ENCODE results near the gene IFT81.
"Not testable (repeated sequence)": the region's sequence is repeated elsewhere in the genome, so short reads cannot be mapped to it uniquely, and the experiment has no call there.

The IFT81 gene

DNA sequence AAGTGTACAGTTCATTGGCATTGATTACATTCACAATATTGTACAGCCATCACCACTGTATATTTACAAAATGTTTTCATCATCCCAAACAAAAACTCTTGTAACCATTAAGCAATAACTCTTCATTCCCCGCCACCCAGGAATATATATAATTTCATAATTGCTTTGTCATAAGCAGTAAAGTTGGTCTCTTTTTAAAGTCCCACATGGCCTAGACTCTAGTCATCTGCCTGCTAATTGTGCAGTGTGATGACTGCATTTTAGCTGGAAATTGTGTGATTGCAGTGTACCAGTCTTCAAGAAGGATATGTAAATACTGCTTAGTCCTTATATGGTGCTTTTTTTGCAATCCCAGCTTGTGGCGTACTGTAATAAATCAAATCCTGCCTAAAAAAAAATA lies 81.8 kb downstream of the IFT81 start:
- no peak for DNase-seq (ENCODE audit: low spot score)

DNA sequence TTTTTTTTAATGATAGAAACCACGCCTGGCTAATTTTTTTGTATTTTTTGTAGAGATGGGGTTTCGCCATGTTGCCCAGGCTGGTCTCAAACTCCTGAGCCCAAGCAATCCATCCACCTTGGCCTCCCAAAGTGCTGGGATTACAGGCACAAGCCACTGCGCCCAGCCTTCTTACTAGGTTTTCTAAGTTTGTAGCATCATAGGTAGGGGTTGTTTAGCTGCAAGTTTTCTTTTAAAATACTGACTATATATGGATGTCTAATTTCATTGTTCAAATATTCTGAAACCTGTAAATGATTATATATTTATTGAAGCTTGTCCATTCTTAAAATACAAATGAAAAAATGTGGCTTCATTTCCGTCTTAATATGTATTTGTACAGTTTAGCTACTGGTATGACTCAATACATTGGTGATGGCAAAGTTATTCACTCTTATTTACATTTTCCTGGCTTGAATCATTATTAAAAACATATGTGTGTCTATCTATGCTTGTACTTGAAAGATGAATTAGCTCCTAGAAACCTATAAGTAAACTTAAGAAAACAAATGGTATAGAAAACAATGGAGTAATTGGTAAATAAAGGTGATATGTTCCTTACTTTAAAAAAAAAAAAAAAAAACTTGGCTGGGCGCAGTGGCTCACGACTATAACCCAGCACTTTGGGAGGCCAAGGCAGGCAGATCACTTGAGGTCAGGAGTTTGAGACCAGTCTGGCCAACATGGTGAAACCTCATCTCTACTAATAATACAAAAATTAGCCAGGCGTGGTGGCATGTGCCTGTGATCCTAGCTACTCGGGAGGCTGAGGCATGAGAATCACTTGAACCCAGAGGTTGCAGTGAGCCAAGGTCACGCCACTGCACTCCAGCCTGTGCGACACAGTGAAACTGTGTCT lies 87.7 kb downstream of the IFT81 start:
- not testable (repeated sequence) for DNase-seq (ENCODE audit: low spot score)

DNA sequence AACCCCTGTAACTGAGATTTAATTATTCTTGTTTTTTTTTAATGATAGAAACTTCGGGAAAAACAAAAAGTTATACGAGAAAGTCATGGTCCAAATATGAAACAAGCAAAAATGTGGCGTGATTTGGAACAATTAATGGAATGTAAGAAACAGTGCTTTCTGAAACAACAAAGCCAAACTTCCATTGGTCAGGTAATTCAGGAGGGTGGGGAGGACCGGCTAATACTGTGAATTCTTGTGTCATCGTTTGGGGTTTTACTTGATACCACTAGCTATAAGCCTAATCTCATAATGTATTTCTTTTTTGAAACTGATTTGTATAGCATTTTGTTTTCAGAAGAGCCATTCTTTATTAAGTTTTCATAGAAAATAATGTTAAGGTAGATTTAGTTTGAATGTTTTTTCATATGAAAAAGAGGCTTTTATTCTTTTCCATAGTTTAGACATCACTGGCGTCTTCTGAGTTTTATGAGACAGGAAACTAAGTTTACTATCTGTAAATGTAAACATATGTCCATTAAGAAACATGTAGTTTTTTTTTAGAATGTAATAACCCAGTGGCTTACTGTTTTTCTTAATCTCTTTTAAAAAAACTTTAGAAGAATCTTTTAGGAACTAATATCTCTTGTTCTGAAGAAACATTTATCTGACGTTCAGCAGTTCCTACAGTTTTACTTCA lies 94.0 kb downstream of the IFT81 start:
- DNase-seq (ENCODE audit: low spot score) = no peak

DNA sequence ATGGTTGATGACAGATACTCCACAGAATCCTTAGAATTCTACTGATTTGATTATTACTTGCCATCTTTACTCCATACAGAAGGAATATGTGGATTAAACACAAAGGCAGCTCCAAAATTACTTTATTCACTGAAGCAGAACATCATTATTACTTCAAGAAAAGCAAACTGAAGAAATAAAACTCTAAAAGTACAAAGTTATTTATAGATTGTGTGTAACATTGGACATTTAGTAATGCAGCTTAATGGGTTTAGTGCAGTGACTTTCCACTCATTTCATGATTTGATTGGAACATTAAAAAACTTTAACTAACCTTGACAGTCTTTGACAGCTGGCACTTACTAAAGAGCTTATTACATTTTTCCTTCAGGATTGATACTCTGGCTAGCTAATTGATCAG lies 97.9 kb downstream of the IFT81 start:
- DNase-seq (ENCODE audit: low spot score) = no peak

DNA sequence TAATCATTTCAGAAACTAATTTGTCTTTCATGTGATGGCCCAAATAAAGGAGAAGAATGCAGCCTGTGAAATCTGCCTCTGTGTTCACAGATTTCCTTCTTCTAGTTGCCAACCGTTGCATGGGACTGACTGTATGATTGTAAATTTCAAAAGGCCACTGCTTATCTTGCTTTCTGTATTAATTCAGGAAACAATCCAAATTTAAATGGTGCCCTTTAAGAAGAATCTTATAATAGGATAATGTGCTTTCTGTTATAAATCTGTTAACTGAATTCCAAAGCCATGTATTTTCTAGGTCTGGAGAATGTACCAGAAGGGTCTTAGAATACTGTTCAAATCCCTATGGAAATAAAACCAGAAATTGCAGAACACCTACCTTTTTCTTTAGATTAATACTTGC lies 98.3 kb downstream of the IFT81 start:
- no peak for DNase-seq (ENCODE audit: low spot score)

DNA sequence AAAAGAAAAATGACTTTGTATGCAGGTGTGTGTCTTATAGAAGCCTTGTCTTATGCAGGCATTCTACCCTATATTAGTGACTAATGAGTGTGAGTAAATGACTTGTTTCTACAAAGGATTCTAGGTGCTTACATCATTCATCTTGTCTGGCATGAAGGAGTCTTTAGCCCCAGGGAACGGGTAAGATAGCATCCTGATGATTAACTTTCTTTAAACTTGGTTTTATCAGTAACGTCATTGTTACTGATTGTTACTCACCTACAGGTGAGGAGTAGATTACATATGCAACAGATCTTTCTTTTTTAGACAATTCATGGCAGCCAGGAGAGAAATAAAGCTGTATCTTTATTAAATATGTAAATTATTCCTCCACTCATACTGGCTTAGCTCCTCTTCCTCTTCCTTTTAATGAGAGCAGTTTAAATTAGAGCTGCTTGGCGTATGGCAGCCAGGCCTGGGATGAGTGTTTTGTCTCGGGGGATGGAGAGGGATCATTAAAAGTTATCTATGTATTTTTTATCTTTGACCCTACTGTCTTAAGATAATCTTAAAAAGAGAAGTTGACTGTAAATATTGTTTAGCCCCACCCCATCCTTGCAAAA lies 99.7 kb downstream of the IFT81 start:
- DNase-seq (ENCODE audit: low spot score) = no peak

DNA sequence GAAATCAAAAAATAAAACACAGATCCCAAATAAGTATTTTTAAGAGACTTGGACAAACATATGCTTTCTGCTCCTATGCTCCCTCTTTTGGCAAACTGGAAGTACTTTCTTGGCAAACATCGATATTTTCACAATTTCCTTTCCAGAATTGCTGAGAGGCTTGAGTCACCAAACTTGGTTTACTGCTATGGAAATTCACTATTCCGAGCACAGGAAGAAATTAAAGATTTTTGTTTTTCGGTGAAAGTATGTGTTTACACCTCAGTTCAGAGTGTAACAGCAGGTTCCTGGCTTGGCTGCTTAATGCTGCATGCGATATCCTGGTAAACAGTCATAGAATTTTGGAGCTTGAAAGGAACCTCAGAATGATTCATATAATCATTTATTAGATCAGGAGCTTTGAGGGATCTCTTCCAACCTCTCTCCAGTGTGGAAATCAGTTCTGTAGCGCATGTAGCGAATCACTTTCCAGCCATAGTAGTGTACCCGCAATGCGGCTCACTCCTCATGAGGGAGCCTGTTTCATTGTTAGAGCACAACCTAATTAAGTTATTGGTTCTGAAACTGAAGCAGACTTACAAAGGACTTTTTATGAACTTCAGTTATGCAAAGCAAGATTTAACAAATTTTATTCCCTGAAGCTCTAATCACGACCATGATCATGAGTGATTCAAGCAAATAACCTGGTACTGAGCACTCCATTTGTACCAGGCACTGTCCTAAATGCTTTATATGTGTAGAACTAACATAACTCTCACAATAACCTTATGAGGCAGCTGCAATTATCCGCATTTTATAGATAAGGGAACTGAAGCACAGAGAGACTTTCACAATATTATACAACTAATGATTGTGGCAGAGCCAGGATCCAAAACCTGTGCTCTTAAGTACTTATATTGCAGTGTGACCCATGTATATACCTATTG lies 100.5 kb downstream of the IFT81 start:
- no peak for DNase-seq (ENCODE audit: low spot score)

DNA sequence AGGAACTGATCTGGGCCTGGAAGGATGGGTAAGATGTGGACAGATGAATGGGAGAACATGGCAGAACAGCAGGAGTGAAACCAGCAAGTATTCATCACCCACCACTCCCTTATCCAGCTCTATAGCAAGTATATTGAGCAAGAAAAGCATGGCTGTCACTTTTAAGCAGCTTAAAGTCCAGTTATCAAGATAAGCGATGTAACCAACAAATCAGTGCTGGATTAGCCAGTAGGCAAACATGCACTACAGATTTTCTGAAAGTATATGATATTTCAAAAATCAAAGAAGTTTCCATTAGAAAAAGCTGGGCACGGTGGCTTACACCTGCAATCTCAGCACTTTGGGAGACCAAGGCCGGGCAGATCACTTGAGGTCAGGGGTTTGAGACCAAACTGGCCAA lies 103.0 kb downstream of the IFT81 start:
- DNase-seq (ENCODE audit: low spot score) = no peak

DNA sequence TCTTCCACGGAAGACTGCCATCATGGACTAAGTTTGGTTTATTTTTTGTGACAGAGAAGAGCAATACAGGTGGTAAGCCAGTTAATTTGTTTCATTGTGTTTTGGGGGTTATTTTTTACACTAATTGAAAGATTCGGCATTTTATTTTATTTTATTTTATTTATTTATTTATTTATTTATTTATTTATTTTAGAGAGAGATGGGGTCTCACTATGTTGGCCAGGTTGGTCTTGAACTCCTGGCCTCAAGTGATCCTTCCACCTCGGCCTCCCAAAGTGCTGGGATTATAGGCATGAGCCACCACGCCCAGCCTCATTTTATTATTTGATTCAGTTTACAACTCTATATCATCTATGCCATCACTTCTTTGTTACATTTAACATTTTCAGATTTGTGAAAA lies 104.2 kb downstream of the IFT81 start:
- DNase-seq (ENCODE audit: low spot score) = not testable (repeated sequence)

DNA sequence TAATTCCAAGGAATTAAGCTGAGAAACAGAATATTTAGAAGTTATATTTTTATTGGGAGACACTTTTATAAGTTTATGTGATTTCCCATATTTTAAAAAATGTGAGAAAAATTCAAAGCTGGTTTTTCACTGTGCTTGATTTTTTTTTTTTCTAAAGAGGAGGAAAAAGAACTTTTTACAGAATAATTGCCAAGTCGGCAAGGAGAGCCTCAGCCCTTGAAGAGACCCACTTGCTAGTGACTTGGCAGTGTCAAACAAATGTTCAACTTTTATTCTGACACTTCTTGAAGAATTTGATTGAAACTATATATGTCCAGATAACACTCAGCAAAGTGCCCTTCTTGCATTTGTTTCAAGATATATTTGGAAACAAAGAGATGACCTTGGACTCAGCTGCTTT lies 104.6 kb downstream of the IFT81 start:
- no peak for DNase-seq (ENCODE audit: low spot score)

DNA sequence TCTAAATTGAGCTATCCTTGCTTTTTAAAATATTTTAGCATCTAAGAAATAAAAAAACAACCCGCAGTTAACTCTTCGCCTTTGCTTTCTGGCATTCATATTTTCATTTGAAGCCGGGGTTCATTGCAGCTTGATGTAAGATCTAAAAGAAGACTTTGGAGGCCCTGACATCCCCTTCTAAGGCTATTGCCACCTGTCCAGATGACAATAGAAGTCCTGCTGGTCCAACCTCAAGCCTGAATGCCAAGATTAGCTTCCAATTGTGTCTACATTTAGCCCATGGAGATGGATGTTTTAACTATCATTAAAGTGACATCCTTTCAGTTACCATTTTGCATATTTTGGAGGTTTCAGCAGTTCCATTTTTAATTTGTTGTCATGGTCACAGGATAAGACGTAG lies 105.3 kb downstream of the IFT81 start:
- no peak for DNase-seq (ENCODE audit: low spot score)

DNA sequence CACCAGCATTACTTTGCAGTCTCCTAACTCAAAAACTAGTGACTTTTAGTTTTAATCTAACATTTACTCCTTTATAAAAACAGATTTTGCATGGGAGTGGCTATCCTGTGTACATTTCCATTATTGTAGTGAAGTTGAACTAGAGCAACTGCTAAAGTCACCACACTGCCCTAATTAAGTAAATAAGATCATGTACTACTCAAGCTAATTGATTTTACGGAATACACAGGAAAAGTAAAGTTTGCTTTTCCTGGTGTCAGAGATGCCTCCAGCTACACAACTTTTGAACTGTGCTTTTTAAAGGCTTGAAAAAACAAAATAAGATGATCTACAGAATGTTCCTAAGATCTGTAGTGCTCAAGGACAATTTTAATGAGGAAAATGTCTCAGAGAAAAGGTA lies 106.5 kb downstream of the IFT81 start:
- no peak for DNase-seq (ENCODE audit: low spot score)

DNA sequence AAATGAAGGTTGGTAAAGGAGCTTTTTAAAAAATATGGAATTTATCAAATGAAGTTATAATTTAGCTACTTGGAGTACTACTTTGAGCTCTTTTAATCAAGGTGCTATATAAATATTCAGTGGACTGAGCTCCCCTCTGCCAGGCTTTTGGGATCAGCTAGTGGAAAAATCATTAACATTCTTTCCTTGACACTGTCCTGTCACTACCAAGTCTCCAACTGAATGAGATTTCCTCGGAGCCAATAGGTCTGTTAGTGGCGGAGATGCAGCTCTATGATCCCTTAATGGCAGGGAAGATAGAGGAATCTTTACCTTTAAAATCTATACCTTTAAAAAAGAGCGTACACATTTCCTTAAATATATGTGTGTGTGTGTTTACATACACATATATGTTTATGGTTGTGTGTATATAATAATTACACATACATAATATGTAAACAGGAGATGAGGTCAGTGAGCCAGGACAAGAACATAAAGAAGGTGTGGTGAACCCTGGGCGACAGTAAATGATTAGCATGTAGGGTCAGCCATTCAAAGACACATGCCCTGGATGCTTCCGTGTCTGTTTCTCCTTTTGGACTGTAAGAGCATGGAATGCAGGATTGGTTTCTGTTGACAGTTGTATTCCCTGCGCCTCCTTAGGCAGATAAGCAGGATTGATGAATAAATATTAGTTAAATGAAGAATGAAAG lies 109.2 kb downstream of the IFT81 start:
- no peak for DNase-seq (ENCODE audit: low spot score)

DNA sequence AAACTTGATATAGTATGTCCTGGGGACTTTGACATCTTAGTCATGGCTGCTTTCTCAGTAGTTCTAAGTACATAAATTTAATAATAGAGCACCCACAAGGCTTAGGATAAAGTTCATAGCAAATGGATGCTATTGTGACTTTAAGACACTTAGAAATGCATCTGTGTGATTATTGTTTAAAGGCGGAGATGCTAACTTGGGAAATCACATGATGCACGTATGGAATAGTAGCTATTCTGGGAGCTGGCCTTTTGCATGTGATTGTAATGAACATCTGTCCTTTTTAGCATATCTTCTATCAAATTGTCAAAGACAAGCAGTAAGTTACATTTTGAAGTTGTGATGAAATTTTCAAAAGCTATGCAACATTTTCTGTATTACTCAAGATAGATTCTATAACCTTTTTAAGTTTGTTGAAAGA lies 110.2 kb downstream of the IFT81 start:
- no peak for DNase-seq (ENCODE audit: low spot score)

DNA sequence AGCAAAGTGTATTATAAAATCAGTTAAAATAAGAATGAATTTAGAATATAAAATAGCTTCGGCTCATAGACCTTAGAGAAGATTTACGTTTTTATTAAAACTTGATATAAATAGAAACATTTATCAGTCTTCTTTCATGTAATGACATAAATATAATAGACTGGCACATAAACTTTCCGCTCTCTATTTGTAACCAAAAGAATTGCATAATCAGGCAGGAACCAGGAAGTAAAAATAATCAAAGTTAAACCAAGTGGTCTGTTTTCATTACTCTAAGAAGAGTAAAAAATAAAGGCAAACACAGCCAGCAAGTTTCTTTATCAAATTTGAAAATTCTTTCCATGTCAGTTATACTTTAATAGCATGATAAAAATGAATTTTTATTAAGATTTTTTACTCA lies 110.6 kb downstream of the IFT81 start:
- no peak for DNase-seq (ENCODE audit: low spot score)

DNA sequence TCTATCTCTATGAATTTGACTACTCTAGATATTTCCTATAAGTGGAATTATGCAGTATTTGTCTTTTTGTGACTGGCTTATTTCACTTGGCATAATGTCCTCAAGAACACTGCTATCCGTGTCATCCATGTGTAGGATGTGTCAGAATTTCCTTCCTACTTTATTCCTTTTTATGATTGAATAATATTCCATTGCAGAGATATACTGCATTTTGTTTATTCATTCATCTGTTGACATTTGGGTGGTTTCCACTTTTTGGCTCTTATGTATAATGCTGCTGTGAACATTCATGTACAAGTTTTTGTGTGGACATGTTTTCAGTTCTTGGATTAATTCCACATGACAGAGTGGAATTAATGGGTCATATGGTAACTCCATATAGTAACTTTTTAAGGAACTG lies 111.2 kb downstream of the IFT81 start:
- no peak for DNase-seq (ENCODE audit: low spot score)

DNA sequence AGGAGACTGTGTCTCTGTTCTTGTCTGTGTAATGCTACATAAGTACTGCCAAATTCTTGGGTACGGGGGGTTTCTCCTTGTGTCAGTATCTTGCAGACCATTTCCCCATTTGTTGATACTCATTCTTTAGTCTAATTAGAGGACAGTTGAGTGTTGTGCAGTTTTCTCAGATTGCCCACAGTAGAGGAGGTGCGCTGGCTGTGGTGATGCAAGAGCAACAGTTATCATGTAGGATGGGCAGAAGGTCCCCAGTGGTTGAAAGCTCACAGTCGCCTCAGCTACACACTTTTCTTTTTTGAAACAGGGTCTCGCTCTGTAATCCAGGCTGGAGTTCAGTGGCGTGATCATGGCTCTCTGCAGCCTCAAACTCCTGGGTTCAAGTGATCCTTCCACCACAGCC lies 119.1 kb downstream of the IFT81 start:
- DNase-seq (ENCODE audit: low spot score) = no peak

DNA sequence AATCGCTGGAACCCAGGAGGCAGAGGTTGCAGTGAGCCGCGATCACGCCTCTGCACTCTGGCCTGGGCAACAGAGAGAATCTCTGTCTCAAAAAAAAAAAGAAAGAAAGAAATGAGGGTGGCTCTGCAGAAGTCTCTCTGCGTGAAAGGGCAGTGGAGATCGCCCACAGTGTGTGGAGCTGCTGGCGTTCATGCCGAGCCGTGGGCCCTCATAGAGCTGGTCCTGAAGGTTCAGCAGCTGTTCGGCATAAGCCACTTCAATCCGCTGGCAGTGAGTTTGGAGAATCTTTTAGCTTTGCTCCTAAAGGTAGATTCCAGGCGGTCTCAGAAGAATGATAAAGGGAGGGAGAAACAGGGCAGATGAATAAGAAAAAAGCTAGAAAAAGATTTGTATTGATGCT lies 120.2 kb downstream of the IFT81 start:
- DNase-seq (ENCODE audit: low spot score) = no peak

DNA sequence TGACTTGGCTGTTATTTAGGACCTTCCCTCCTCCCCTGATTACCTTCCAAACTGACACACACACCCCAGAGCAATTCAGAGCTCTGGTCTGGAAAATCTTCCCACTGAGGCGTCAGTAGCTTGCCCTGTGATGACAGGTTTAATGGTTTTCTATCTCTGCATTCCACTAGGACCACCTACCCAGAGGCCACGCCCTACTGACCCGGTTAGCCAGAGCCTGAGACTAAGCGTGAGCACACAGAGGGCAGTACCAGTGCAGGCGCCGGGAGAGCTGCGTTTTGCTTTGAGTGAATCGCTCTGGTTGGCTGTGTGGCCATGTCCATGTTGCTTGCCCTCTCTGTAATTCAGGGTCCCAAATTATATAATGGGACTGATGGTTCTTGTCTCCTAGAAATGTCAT lies 120.7 kb downstream of the IFT81 start:
- peak; percentile 75 for DNase-seq (ENCODE audit: low spot score)

DNA sequence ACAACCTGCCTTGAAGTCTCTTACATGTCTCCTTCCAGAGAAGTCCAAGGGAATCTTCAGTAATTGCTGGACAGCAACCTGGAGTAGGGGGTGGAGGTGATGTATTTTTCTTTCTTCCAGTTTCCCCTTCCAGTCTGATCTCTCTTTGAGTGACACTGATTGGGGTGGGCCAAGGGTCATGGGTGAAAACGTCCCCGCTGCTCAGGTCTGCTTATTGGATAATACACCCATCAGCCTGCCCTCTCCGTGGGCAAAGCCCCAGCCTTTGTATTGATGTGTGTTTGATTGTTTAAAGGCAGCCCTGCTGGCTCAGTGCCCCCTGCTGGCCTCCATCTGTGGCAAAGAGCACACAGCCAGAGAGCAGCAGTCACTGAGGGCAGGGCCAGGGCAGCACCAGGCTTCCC lies 121.2 kb downstream of the IFT81 start:
- no peak for DNase-seq (ENCODE audit: low spot score)

DNA sequence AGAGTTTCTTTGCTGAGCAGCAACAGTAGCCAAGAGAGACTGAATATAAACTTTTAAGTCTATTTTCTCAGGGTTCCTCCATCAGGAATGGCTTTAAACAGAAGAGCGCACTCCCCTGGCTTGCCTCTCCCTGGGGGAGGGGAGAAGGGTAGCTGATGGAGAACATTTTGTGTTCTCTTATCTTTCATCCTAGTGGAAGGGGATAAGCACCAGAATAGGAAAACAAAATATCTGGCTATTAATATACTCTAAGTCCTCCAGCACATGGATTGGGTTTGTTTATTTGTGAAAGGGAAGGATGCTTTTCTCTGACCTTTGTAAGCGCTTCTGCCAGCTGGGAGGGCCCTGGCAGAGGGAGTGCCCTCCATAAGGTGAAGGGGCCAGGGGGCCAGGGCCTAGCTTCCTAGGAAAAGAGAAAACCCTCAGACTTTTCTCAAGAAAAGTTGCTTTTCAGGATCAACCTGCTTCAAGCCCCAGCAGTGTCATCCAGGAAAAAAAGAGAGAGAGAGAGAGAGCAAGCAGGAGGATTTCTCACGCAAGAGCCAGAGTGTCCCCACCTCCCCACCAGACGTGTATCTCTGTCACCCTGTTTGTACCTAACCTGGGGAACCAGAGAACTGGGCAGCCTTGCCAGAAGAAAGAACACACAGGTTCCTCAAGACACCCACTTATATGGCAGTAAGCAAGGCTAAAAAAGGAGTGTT lies 122.6 kb downstream of the IFT81 start:
- no peak for DNase-seq (ENCODE audit: low spot score)

Data from ecto neural progenitor cell (in vitro differentiated cells).